ENCODE measurements around the gene DDX27. TPM values are rescaled to one million over a fixed set of nuclear protein-coding genes. Genes with fewer than 3 reads are reported as not detected.
A peak's percentile ranks its signal among the peaks of the same experiment; 100 is the strongest.

Gene DDX27
- total and polyA plus RNA-seq, 9 of the 15 experiments (the other 6 are each of a cell fraction or from before 2014, with no cell fraction given), result 17.9 to 79.3 (median 57.0) TPM

DNA sequence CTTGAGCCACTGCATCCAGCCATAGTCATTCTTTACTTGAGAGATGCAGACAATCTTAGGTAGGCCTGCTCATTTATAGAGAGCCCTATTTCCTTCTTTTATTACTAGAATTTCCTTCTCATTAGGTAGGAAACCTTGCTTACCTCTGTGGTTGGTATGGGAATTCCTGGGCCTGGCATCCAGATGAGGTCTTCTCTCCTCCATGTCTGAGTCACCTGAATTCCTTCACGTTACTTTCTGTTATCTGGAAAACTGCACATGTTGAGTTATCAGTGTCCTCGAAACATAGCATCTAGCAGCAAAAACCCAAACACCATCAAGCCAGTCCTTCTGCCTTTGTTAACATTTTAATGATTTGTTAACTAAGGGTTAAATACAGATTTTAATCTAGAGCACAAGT lies 56.4 kb downstream of the DDX27 start (continued):
- TF ChIP-seq TEAD1 (CRISPR knock-in tag; IDR thresholded peaks at IDR 0.05), result no peak
- TF ChIP-seq, protein P1, sequence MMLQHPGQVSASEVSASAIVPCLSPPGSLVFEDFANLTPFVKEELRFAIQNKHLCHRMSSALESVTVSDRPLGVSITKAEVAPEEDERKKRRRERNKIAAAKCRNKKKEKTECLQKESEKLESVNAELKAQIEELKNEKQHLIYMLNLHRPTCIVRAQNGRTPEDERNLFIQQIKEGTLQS (IDR thresholded peaks at IDR 0.05), result 0 out of 2 replicates have a peak, but pooled peaks have one; percentile 9
- TF ChIP-seq, protein P1 (CRISPR knock-in tag; conservative IDR thresholded peaks at IDR 0.05), result no peak
- peak; percentile 23; the same call in 1 of the 2 replicates for TF ChIP-seq TAL1 (IDR thresholded peaks at IDR 0.05)
- no peak for TF ChIP-seq ZKSCAN1 (IDR thresholded peaks at IDR 0.05; ENCODE audit: low read depth, low read length)

DNA sequence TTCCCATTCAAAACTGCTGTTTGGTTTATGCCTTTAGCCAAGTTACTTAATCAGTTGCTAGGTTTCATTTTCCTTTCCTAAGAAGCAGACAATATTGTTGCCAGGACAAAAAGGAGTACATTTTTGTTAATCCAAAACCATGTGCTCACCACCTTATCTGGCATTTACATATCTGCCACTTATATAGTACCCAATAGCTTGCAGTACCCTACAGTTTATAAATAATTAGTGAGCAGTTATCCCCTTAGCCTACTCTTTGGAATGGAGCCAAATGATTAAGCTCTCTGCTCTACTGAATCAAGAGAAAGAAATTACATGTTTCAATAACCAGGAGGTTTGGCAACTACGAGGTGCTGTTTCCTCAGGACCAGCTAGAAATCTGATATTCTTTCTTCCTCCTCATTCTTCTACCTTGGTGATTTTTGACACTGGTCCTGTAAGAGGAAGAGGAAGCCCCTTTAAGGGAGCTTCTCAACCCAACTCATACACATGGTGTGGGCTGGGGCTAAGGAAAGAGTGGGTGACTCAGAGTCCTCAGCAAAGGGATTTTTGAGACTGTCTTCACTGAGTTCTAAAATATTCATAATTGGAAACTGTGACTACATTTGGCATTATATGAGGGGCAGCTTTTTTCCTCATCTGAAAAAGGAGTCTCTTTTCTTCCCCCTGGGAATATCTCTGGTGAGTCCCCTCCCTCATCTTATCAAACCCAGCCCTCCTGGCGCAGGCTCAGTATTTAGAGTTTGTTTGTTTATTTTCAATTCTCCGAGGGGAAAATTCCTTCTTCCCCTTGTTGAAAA lies 57.1 kb downstream of the DDX27 start:
- Histone ChIP-seq H3K27ac (ENCODE audit: extremely low read depth, low read depth, low read length) (peak overlapping the region; percentile 95; the same call in 2 of the 3 replicates), H3K36me3 (ENCODE audit: control insufficient read depth, insufficient read depth, low read length) (peaks cover 65% of the 10 kb centered on the region), H3K9me1 (ENCODE audit: control insufficient read depth, insufficient read depth, low read length) (no peaks in the 10 kb centered on the region), H2AFZ (ENCODE audit: low read depth, low read length) (0 out of 2 replicates have a peak overlapping the region, but pooled peaks have one; percentile 92), H3K4me1 (replicated peaks in 1 of 2; ENCODE audit: control insufficient read depth in 2 of 2, insufficient read depth in 2 of 2, low read length in 2 of 2) (peaks cover 9 to 13% of the 10 kb centered on the region in 2 experiments; a peak in 3 of 5 replicates), H3K4me2 (ENCODE audit: insufficient read depth, low read length) (peak overlapping the region; percentile 99), H4K20me1 (replicated peaks; ENCODE audit: control insufficient read depth, insufficient read depth, low read length) (peaks cover 21% of the 10 kb centered on the region), H3K4me3 (peak overlapping the region; percentile 93), H3K9ac (ENCODE audit: insufficient read depth in 1 of 2, low read depth in 2 of 2, low read length in 2 of 2) (peak overlapping the region in 1 of 2 experiments; percentile 99; a peak in 2 of 4 replicates), H3K9me3 (replicated peaks; ENCODE audit: control insufficient read depth, insufficient read depth, low read depth, low read length) (peaks cover 14% of the 10 kb centered on the region), H3K79me2 (ENCODE audit: control insufficient read depth, insufficient read depth, low read length) (peaks cover 72% of the 10 kb centered on the region), H3K27me3 (ENCODE audit: control insufficient read depth in 2 of 2, insufficient read depth in 2 of 2, low read length in 2 of 2) (no peaks in the 10 kb centered on the region)
- 16% methylated on average over 3 of the region's 3 CpGs for WGBS (ENCODE audit: insufficient coverage, low coverage, missing lambda C conversion rate)
- FAIRE-seq, result no peak
- ChIA-PET CTCF (ENCODE audit: low intra/inter-chr PET ratio) (no interaction called here), POLR2A (interaction anchor here (0.7 to 1.9 kb wide), 3 partner anchors 12 to 36 kb away, joined by 3 to 5 read pairs (median 3); no protein-coding TSS in a partner anchor)
- intact Hi-C loops (cut with micrococcal nuclease), result loop anchor here (5.0 kb wide), 2 partner anchors 46 to 89 kb away; partner anchors contain the start of gene STAU1
- peak in 2 of 4 experiments; percentile 30 to 52 for DNase-seq (ENCODE audit: extremely low read depth in 1 of 4, low spot score in 3 of 4)
- ATAC-seq, result no peak
- in situ Hi-C loops (cut with MboI), result no loop called here
- BruUV-seq (replicated peaks), result no TSS peak
- 0 out of 4 replicates have a peak, but pooled peaks of 1 of the 2 experiments have one; percentile 8 for TF ChIP-seq MAZ (CRISPR knock-in tag; conservative IDR thresholded peaks at IDR 0.05 in 1 of 2, IDR thresholded peaks at IDR 0.05 in 1 of 2)
- 0 out of 2 replicates have a peak, but pooled peaks have one; percentile 11 for TF ChIP-seq EGR1 (conservative IDR thresholded peaks at IDR 0.05)
- no peak for TF ChIP-seq ZNF785 (CRISPR knock-in tag; IDR thresholded peaks at IDR 0.05)
- TF ChIP-seq, protein P2, sequence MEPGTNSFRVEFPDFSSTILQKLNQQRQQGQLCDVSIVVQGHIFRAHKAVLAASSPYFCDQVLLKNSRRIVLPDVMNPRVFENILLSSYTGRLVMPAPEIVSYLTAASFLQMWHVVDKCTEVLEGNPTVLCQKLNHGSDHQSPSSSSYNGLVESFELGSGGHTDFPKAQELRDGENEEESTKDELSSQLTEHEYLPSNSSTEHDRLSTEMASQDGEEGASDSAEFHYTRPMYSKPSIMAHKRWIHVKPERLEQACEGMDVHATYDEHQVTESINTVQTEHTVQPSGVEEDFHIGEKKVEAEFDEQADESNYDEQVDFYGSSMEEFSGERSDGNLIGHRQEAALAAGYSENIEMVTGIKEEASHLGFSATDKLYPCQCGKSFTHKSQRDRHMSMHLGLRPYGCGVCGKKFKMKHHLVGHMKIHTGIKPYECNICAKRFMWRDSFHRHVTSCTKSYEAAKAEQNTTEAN (CRISPR knock-in tag; IDR thresholded peaks at IDR 0.05), result no peak
- TF ChIP-seq JUN (IDR thresholded peaks at IDR 0.05; ENCODE audit: borderline replicate concordance, low read depth, low read length), result 0 out of 2 replicates have a peak, but pooled peaks have one; percentile 25
- TF ChIP-seq JUN (CRISPR knock-in tag; IDR thresholded peaks at IDR 0.05; ENCODE audit: borderline replicate concordance), result no peak
- no peak for TF ChIP-seq FOXK1 (CRISPR knock-in tag; IDR thresholded peaks at IDR 0.05; ENCODE audit: borderline replicate concordance)
- TF ChIP-seq CBX5 (IDR thresholded peaks at IDR 0.05; ENCODE audit: borderline replicate concordance, low read depth), result 0 out of 2 replicates have a peak, but pooled peaks have one; percentile 50
- 0 out of 4 replicates have a peak, but pooled peaks of 1 of the 2 experiments have one; percentile 16 for TF ChIP-seq SRF (CRISPR knock-in tag; IDR thresholded peaks at IDR 0.05)
- TF ChIP-seq, protein P3, sequence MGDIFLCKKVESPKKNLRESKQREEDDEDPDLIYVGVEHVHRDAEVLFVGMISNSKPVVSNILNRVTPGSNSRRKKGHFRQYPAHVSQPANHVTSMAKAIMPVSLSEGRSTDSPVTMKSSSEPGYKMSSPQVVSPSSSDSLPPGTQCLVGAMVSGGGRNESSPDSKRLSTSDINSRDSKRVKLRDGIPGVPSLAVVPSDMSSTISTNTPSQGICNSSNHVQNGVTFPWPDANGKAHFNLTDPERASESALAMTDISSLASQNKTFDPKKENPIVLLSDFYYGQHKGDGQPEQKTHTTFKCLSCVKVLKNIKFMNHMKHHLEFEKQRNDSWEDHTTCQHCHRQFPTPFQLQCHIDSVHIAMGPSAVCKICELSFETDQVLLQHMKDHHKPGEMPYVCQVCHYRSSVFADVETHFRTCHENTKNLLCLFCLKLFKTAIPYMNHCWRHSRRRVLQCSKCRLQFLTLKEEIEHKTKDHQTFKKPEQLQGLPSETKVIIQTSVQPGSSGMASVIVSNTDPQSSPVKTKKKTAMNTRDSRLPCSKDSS (IDR thresholded peaks at IDR 0.05; ENCODE audit: low read depth, partially characterized antibody), result peak; percentile 61
